GM12878 (cell line): Measurements from ENCODE around the gene SFMBT1. TPM values are rescaled to one million over a fixed set of nuclear protein-coding genes. Genes with fewer than 3 reads are reported as not detected.

Source experiments
- BHLHE40 ChIP-seq, 2 experiments: fragments of 450-650 bp in 1 of 2; IDR thresholded peaks; 2 replicates each; pipeline ENCODE4 v1.6.1; 2011 to 2017; ENCODE audit warnings: low read depth in 2 of 2, borderline replicate concordance in 1 of 2, improper control_type of control experiment in 1 of 2, low read length in 1 of 2, mild to moderate bottlenecking in 1 of 2
- CBFB ChIP-seq: IDR thresholded peaks from 2 replicates; pipeline ENCODE4 v1.6.1; 2016; ENCODE audit warnings: antibody characterized with exemption, low read depth
- CEBPB ChIP-seq, 2 experiments: fragments of 150-350 bp in 1 of 2; IDR thresholded peaks; 2 replicates each; pipeline ENCODE4 v1.6.1; 2012 to 2014; ENCODE audit warnings: low read depth in 2 of 2, low read length in 2 of 2, borderline replicate concordance in 1 of 2, inconsistent platforms in 1 of 2
- CHD2 ChIP-seq: IDR thresholded peaks from 2 replicates; pipeline ENCODE4 v1.6.1; 2011; ENCODE audit warnings: low read depth, low read length, improper control_type of control experiment, borderline replicate concordance
- CHD4 ChIP-seq: fragments of 200-600 bp; sonication (generic); IDR thresholded peaks from 2 replicates; pipeline ENCODE4 v1.6.1; 2016; ENCODE audit warnings: mild to moderate bottlenecking
- EP300 ChIP-seq, 2 experiments: fragments of 150-350 bp in 1 of 2; IDR thresholded peaks; 2 replicates each; pipeline ENCODE4 v1.6.1; 2011 to 2012; ENCODE audit warnings: low read depth in 2 of 2, low read length in 2 of 2, borderline replicate concordance in 1 of 2, improper control_type of control experiment in 1 of 2, inconsistent platforms in 1 of 2; ENCODE audit not compliant: control insufficient read depth in 1 of 2
- EZH2 ChIP-seq: IDR thresholded peaks from 2 replicates; pipeline ENCODE4 v1.6.1; 2012; ENCODE audit warnings: low read depth, mild to moderate bottlenecking, control low read depth, inconsistent platforms, low read length, borderline replicate concordance; ENCODE audit not compliant: control insufficient read depth
- FOS ChIP-seq: IDR thresholded peaks from 3 replicates; pipeline ENCODE4 v1.6.1; 2011; ENCODE audit warnings: borderline replicate concordance; ENCODE audit not compliant: insufficient read length; ENCODE audit errors: extremely low read depth
- GATAD2B ChIP-seq: fragments of 450-650 bp; conservative IDR thresholded peaks from 2 replicates; pipeline ENCODE4 v1.6.1; 2017; ENCODE audit warnings: low read depth, mild to moderate bottlenecking, moderate library complexity
- IKZF1 ChIP-seq: fragments of 450-650 bp; conservative IDR thresholded peaks from 2 replicates; pipeline ENCODE4 v1.6.1; 2017; ENCODE audit warnings: antibody characterized with exemption, mild to moderate bottlenecking
- JUND ChIP-seq: IDR thresholded peaks from 2 replicates; pipeline ENCODE4 v1.6.1; 2012; ENCODE audit warnings: low read depth, mild to moderate bottlenecking, low read length, improper control_type of control experiment, moderate library complexity
- LARP7 ChIP-seq: fragments of 450-650 bp; IDR thresholded peaks from 2 replicates; pipeline ENCODE4 v1.6.1; 2017; ENCODE audit warnings: mild to moderate bottlenecking
- MEF2B ChIP-seq: fragments of 450-650 bp; IDR thresholded peaks from 2 replicates; pipeline ENCODE4 v1.6.1; 2018; ENCODE audit warnings: mild to moderate bottlenecking, moderate library complexity; ENCODE audit not compliant: partially characterized antibody, poor library complexity, severe bottlenecking
- MTA2 ChIP-seq: fragments of 450-650 bp; IDR thresholded peaks from 2 replicates; pipeline ENCODE4 v1.6.1; 2016; ENCODE audit warnings: low read depth, mild to moderate bottlenecking, moderate library complexity
- NR2C1 ChIP-seq: fragments of 450-650 bp; IDR thresholded peaks from 2 replicates; pipeline ENCODE4 v1.6.1; 2017; ENCODE audit warnings: antibody characterized with exemption, mild to moderate bottlenecking, moderate library complexity
- POLR2A ChIP-seq: IDR thresholded peaks from 2 replicates; pipeline ENCODE4 v1.6.1; 2011; ENCODE audit warnings: low read depth, mild to moderate bottlenecking, low read length
- POLR2AphosphoS5 ChIP-seq: IDR thresholded peaks from 2 replicates; pipeline ENCODE4 v1.6.1; 2011; ENCODE audit warnings: mild to moderate bottlenecking, low read length, inconsistent platforms
- POU2F2 ChIP-seq: IDR thresholded peaks from 3 replicates; pipeline ENCODE4 v1.6.1; 2011; ENCODE audit warnings: low read depth, mild to moderate bottlenecking, low read length, borderline replicate concordance
- RUNX3 ChIP-seq: IDR thresholded peaks from 2 replicates; pipeline ENCODE4 v1.6.1; 2012; ENCODE audit warnings: low read length, inconsistent platforms
- SIN3A ChIP-seq: IDR thresholded peaks from 2 replicates; pipeline ENCODE4 v1.6.1; 2012; ENCODE audit warnings: low read depth, low read length, improper control_type of control experiment
- SMARCA5 ChIP-seq: fragments of 450-650 bp; IDR thresholded peaks from 2 replicates; pipeline ENCODE4 v1.6.1; 2017; ENCODE audit warnings: mild to moderate bottlenecking
- SPI1 ChIP-seq: IDR thresholded peaks from 2 replicates; pipeline ENCODE4 v1.6.1; 2011; ENCODE audit warnings: low read depth, mild to moderate bottlenecking, low read length, moderate library complexity, borderline replicate concordance; ENCODE audit not compliant: insufficient read depth
- TARDBP ChIP-seq: IDR thresholded peaks from 2 replicates; pipeline ENCODE4 v1.6.1; 2016; ENCODE audit warnings: borderline replicate concordance
- ZNF217 ChIP-seq: fragments of 450-650 bp; IDR thresholded peaks from 2 replicates; pipeline ENCODE4 v1.6.1; 2017; ENCODE audit warnings: antibody characterized with exemption, mild to moderate bottlenecking
- polyA plus RNA-seq, 11 experiments: library from polyadenylated mRNA; depleted of rRNA in 4 of 11; unstranded in 6 of 11; stranded (reverse) in 5 of 11; fragments of >200 nt; fragmentation: Nextera tagmentation in 4 of 11; fragmentation: Illumina TruSeq in 1 of 11; extraction: Ambion mirVana in 4 of 11; extraction: Trizol in 1 of 11; gene quantifications; 1 replicate in 1 of 11; 2 replicates in 10 of 11; pipeline versions ENCODE4 v1.2.1 to v1.2.3, GENCODE V29; 2011 to 2016; ENCODE audit warnings: inconsistent platforms in 2 of 11, missing spikeins in 2 of 11, low read depth in 1 of 11
- total RNA-seq, 4 experiments: library from RNA; depleted of rRNA in 3 of 4; stranded (reverse); fragments of >200 nt in 3 of 4; fragmentation: Illumina TruSeq in 1 of 4; extraction: Trizol in 1 of 4; gene quantifications; 2 replicates each; pipeline versions ENCODE4 v1.2.1 to v1.2.3, GENCODE V29; 2013 to 2021
- TF ChIP-seq, protein P1 (sequence below): fragments of 450-650 bp; IDR thresholded peaks from 2 replicates; pipeline ENCODE4 v1.6.1; 2017; ENCODE audit warnings: low read depth, mild to moderate bottlenecking, moderate library complexity
- TF ChIP-seq, protein P2 (sequence below): fragments of 450-650 bp; conservative IDR thresholded peaks from 2 replicates; pipeline ENCODE4 v1.6.1; 2017; ENCODE audit warnings: mild to moderate bottlenecking, moderate library complexity

SFMBT1 gene
- total and polyA plus RNA-seq, 10 of the 15 experiments (the other 5 are each of a cell fraction or from before 2014, with no cell fraction given): 3.2 to 19.5 (median 11.4) TPM

DNA sequence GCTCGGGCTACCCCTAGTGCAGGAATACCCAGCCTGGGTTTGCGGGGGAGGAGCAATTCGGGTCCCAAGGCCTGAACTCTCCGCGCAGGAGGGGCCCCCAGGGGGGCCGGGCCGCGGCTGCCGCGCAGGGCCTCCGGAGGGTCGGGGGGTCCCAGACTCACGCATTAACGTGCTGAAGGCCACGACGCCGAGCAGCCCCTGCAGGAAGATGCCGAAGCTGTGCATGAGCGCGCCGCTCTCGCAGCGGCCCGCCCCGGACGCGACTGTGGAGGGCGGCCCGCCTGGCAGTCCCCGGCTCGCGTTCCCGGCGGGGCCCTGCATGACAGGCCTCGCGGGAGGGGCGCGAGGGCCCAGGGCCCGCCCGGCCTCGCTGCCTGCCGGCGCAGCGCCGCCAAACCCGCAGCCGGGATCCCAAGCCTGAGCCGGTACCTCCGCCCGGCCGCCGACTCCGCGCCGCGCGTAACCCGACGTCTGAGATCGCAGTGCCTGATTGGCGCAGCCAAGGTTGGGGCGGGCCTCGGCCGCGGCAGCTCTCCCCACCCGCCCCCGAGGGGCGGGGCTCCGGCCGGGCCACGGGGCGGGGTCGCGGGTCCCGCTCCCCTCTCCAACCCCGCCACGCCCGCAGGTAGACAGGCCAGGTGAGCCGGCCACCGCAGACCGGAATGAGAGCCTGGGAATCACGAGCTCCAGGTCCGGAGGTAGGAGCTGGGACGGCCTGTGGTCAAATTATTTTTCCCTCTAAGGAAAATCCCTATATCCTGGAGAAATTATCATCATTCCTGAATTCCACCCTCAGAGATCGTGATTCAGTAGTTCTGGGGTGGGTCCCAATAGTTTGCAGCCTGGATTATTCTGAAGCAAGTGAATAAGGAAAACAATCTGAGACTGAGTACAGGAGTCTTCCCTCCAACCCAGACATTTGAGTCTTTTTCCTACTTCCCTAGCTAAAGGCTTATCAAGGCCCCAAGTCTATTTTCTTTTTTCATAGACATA lies 148.4 kb downstream of the SFMBT1 start, which contains the start of gene STIMATE (continued):
- TF ChIP-seq MEF2B: no peak
- TF ChIP-seq SMARCA5: peak; percentile 74; the same call in 1 of the 2 replicates
- TF ChIP-seq CBFB: no peak
- 0 out of 2 replicates have a peak, but pooled peaks have one; percentile 15 for TF ChIP-seq TARDBP
- TF ChIP-seq ZNF217: 0 out of 2 replicates have a peak, but pooled peaks have one; percentile 26
- no peak for TF ChIP-seq SPI1
- TF ChIP-seq RUNX3: peak; percentile 8; the same call in 1 of the 2 replicates
- TF ChIP-seq POLR2AphosphoS5: peak; percentile 36; the same call in 1 of the 2 replicates
- TF ChIP-seq EZH2: no peak
- TF ChIP-seq LARP7: peak; percentile 96
- no peak for TF ChIP-seq CEBPB (IDR thresholded peaks at IDR 0.05; ENCODE audit: borderline replicate concordance in 1 of 2, low read depth in 2 of 2, low read length in 2 of 2)
- peak in 1 of 2 experiments; percentile 54; a peak in 1 of 4 replicates for TF ChIP-seq BHLHE40 (IDR thresholded peaks at IDR 0.05; ENCODE audit: borderline replicate concordance in 1 of 2, low read depth in 2 of 2, low read length in 1 of 2)
- TF ChIP-seq IKZF1: peak; percentile 72
- TF ChIP-seq, protein P1, sequence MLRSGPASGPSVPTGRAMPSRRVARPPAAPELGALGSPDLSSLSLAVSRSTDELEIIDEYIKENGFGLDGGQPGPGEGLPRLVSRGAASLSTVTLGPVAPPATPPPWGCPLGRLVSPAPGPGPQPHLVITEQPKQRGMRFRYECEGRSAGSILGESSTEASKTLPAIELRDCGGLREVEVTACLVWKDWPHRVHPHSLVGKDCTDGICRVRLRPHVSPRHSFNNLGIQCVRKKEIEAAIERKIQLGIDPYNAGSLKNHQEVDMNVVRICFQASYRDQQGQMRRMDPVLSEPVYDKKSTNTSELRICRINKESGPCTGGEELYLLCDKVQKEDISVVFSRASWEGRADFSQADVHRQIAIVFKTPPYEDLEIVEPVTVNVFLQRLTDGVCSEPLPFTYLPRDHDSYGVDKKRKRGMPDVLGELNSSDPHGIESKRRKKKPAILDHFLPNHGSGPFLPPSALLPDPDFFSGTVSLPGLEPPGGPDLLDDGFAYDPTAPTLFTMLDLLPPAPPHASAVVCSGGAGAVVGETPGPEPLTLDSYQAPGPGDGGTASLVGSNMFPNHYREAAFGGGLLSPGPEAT: no peak
- no peak for TF ChIP-seq JUND
- peak; percentile 64 for TF ChIP-seq POLR2A
- TF ChIP-seq NR2C1: peak; percentile 49; the same call in 1 of the 2 replicates
- no peak for TF ChIP-seq CHD4
- TF ChIP-seq, protein P2, sequence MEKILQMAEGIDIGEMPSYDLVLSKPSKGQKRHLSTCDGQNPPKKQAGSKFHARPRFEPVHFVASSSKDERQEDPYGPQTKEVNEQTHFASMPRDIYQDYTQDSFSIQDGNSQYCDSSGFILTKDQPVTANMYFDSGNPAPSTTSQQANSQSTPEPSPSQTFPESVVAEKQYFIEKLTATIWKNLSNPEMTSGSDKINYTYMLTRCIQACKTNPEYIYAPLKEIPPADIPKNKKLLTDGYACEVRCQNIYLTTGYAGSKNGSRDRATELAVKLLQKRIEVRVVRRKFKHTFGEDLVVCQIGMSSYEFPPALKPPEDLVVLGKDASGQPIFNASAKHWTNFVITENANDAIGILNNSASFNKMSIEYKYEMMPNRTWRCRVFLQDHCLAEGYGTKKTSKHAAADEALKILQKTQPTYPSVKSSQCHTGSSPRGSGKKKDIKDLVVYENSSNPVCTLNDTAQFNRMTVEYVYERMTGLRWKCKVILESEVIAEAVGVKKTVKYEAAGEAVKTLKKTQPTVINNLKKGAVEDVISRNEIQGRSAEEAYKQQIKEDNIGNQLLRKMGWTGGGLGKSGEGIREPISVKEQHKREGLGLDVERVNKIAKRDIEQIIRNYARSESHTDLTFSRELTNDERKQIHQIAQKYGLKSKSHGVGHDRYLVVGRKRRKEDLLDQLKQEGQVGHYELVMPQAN: peak; percentile 88
- no peak for TF ChIP-seq POU2F2
- no peak for TF ChIP-seq FOS
- TF ChIP-seq CHD2: no peak
- no peak for TF ChIP-seq MTA2
- no peak for TF ChIP-seq EP300 (IDR thresholded peaks at IDR 0.05; ENCODE audit: borderline replicate concordance in 1 of 2, control insufficient read depth in 1 of 2, low read depth in 2 of 2, low read length in 2 of 2)
- peak; percentile 76; the same call in 1 of the 2 replicates for TF ChIP-seq GATAD2B
- TF ChIP-seq SIN3A: 0 out of 2 replicates have a peak, but pooled peaks have one; percentile 52
